GM19467 (cell line): Measurements from ENCODE around the gene CC2D1A.

Experiments
- ATAC-seq: cut with Tn5 transposase; IDR thresholded peaks from one replicate; pipeline ENCODE4 v1.9.1; 2021; ENCODE audit warnings: mild to moderate bottlenecking, moderate library complexity; ENCODE audit not compliant: unreplicated experiment

The CC2D1A gene

DNA sequence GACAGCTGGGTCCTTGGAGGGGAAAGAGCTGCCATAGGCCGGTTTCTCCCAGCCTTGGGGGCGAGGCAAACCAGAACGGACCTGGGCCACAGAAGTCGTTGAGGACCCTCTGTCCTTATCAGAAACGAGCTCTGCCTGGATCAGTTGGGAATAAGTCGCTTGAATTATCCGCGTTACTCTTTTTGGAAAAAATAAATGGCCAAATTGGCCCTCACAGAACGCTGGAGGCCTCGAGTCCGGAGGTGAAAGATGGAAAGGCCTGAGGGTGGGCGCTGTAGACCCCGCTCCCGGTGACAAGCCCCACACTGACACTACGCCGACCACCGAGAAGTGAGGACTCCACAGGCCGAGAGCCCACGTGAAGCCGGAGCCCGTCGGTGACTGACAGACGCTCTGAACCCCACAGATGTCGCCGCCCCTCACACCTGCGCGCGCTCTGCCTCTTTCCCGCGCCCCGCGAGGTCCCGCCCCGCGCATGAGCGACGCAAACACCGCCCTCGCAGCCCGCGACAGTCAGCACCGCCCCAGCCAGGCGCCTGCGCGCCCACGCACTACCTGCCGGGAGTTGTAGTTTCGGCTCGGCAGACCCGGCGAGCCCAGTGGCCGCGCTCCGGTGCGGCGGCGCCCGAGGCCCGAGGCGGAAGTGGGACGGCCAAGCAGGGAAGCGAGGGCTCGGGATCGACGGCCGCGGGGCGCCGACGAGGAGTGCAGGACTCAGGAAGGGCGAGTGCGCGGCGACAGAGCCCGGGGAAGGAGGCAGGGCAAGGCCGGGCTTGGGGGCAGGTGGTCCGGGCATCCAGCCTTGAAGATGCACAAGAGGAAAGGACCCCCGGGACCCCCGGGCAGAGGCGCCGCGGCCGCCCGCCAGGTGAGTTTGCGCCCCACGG is at the start of gene CC2D1A, which contains the start of gene BRME1:
Gene CC2D1A (plus strand): TSS at position 568 of the 887 bp plus-strand sequence. CDS start 241 bp downstream, at position 809.
Gene BRME1 (minus strand): TSS at position 484 of the 887 bp plus-strand sequence. CDS start 1,225 bp downstream, outside the sequence.
- ATAC-seq = peak; percentile 89

DNA sequence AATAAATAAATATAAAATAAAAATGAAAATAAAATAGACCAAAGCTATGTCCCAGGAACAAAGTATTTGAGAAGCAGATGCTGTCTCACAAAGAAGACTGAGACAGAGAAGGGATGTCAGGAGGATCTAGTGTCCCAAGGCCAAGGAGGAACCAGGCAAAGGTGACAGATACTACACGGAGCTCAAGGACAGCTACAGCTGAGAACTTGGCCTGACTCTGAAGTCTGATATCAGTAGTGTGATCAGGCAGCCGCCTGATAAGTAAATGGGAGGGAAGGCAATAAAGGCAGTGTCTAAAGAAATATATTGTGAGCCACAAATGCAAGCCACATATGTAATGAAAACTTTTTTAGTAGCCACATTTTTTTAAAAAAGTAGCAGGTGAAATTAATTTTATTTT is 49.5 kb upstream of the CC2D1A start:
- ATAC-seq = no peak

DNA sequence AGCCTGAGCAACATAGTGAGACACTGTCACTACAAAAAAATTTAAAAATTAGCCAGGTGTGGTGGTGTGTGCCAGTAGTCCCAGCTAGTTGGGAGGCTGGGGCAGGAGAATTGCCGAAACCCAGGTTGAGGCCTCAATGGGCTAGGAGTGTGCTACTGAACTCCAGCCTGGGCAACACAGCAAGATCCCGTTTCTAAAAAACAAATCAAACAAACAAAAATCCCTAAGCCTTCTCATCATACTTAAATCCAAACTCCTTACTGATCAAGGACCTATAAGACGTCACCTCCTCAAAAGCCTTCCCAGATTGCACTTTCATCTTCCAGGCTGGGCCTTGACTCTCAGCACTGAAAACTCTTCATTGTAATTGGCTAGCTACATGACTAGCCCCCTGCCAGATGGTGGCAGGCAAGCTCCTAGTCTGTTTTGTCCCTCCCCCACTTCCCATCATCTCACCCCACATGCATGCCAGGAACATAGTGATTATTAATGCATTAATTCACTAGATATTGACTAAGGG is 46.6 kb upstream of the CC2D1A start:
- no peak for ATAC-seq

DNA sequence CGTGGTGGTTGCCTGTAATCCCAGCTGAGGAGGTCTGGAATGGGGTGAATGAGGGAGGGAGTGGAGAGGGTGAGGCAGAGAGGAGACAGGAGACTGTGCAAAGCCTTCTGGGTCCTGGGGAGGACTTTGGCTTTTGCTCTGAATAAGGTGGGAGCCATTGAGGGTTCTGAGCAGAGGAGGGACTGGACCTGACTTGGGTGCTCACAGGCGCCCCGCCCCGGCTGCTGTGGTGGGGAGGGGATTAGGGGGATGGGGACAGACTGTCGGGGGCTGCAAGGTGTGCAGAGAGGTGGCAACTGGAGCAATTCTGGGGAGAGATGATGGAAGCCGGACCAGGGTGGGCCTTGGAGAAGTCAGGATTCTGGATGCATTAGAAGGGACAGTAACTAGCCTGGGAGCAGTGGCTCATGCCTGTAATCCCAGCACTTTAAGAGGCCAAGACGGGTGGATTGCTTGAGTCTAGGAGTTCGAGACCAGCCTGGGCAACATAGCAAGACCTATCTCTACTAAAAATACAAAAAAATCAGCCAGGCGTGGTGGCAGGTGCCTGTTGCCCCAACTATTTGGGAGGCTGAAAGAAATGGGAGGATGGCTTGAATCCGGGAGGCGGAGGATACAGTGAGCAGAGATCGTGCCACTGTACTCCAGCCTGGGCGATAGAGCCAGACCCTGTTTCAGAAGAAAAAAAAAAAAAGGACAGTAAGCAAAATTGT is 45.2 kb upstream of the CC2D1A start:
- ATAC-seq = no peak

DNA sequence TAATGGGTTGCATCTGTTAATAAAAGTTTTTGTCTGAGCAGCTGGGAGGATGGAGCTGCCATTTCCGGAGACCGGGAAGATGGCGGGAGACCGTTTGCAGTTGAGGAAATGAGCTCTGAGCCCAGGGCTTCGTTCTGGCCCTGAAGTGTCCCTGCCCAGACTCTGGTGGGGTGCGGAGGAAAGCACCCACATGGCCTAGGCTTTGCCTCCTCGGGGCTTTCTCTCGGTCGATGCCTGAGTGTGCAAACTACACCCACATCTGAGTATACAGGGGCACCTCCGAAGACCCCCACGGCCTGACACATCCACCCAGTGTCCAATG is 44.6 kb upstream of the CC2D1A start:
- no peak for ATAC-seq

DNA sequence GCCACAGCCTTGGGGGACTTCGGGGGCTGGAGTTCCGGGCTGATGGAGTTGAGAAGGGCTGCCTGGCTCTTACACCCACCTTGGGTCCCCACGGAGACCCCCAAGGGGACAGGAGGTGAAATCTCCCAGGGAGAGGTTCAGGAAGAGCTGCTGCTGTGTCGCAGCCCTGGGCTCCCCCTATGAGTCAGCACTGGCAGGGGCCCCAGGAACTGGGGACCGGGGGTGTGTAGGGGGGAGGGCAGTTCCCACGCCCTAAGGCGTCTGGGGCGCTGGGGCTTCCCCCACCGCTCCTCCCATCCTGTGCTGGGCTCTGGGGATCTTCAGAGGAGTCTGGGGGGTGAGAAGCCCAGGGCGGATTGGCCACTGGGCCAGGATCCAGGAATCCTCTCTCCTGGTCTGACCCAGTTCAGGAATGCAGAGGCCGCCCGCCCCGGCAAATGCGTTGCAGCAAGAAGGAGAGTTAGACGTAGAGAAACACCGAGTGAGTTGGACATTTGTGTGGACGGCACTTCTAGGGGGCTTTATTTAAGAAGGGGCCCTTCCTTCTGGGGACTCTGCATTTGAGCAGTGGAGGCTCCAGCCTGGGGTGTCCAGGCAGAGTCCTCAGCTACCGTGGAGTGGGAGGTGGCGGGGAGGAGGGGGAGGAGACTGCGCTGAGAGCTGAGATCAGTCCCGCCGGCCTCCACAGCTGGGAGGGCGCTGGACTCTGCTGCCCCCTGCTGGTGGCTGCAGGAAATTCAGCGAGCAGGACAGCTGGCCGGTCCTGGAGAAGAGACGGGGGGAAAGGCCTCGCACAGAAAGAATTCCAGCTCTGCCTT is 44.1 kb upstream of the CC2D1A start:
- ATAC-seq = peak; percentile 61

DNA sequence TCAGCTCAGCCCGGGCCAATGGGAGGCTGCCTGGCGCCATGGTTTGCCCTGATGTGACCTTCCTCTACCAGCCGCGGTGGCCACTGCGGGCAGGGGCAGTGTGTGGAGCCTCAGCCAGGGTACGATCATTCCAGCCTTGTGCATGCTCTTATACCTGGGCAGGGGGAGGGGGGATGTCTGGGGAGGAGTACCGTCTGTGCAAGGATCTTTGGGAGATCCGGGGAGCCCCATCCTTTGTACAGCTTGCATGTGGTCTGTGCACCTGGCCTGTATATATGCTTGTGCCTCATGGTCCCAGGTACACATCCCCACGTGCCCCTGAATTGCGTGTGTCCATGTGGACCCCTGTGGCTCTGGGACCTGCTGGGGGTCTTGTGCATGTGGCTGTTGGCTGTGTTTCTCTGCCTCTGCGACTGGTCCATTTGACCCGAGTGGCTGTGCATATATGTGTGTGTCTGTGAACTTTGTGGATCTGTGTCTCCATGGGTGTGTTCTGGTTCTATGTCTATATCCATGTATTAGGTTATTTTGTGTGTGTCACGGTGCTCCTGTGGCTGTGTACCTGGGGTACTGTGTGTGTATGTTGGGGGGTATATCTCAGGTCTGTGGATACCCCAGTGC is 41.8 kb upstream of the CC2D1A start:
- ATAC-seq = no peak

DNA sequence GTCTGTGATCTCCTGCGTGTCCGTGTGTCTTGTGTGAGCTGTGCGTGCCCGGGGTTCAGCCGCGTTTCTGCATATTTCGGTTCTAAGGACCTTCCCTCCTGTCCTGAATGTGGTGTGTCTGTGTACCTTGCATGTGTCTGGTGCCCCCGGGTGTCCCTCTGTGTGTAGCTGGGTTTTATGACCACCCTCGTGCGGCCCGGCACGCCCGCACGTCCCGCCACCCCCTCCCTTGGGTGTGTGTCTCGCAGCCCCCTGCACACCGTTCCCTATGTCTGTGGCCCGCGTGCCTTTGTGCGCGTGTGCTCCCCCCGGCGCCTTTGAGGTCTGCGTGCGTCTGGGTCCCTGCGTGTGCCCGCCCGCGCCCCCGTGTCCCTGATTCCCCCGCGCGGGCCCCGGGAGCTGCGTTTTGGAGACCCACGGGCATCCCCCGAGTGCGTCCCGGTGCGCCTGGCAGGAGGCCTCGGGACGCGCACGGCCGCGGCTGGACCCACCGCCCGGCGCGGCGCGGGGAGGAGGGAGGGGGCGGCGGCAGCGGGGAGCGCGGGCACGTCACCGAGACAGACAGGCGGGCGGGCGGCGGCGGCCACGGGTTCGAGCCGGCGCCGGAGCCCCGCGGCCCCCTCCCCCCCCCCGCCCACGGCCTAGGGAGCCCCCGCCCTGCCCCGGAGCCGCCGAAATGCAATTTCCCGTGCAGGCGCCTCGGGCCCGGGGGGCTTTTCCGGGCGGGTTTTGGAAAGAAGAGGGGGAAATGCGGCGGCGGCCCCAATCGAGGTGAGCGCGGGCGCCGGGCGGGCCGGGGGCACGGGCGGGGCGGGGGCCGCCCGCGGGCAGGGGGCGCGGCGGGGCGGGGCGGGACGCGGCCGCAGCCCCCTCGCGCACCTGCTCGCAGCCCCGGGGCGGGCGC is 41.1 kb upstream of the CC2D1A start:
- no peak for ATAC-seq

DNA sequence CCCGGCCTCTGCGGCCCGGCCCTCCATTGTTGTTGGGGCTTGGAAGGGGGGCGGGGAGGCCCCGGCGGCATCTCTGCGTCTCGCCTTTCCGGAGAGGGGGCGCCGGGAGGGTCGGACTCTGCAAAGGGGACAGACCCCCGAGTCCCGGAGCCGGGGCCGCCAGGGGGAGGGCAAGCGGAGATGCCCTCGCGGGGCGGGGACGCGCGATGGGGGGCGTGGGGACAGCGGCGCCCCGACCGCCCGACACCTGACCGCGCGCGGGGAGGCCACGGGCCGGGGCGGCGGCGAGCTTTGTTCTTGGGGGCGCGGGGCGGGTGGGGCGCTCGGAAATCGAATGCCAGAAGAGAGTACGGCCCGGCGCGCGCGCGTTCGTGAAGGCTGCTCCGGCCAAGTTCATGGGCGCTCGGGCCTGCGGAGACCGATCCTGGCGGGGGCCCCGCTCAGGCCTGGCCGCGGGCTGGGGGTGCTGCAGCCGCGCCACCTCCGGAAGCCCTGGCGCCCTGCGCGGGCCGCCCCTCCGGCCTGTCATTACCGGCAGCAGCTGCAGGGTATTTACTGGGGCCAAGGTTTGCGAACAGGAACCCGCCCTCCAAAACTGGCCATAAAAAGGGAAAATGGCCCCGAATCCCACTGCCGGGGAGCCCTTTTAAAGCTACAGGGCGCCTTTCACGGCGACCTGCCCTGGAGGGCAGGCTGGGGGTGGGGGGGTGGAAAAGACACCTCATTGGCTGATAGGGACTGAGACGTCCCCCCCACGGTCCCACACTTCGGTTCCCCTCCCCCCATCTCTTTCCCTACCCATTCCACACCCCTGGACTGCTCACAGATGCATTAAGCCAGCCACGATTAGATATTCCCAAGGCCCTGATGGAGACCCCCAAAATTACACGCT is 40.2 kb upstream of the CC2D1A start:
- ATAC-seq = no peak

DNA sequence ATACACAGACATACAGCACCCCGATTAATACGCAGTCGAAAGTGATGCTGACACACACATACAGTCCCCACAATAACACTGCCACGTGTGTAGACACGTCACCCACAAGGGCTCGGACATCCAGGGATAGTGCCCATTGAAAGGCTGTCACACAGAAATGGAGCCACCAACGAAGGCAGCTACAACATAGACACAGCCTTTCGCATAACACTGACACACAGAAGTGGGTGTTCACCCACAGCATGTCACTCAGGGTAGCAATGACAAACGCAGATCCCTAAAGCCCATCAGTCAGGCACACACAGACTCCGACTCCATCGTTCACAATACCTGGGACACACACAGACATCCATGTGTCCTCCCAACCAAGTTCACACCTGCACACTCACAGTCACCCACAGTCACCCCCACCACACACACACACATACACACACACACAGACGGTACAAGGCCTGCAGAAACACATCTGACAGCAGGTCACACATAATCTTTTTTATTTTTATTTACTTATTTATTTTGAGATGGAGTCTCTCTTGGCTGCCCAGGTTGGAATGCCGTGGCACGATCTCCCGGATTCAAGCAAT is 39.4 kb upstream of the CC2D1A start:
- no peak for ATAC-seq

DNA sequence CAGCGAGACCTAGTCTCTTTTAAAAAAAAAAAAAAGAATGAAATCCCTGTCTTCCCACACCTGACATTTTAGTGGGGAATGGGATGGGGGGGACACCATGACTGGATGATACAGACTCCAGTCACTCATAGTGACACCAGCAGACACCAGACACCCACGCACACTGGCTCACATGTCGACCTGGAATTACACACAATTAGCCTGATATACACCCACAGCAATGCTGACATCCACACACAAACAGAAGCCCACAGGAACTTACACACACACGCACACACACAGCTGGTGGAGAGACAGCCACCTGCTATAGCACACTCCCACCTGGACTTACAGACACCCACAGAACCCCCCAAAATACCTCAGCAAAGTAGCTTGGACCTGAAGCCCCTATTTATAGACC is 37.3 kb upstream of the CC2D1A start:
- no peak for ATAC-seq

DNA sequence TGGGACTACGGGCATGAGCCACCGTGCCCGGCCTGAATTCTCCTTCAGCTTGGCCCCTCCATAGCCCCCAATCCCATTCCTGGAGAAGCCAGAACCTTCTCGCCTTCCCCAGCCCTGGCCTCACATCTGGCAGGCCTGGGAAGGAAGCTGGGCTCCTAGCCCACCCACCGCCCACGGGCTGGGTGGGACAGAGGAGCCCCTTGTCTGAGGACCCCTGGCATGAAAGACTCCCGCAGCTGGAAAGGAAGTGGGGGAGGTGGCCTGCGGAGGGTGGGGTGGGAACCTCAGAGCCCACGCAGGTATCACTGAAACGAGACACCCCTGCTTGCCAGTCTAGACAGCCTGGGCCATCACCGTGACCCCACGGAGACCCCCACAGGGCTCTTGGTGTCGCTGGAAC is 36.7 kb upstream of the CC2D1A start:
- ATAC-seq = no peak

DNA sequence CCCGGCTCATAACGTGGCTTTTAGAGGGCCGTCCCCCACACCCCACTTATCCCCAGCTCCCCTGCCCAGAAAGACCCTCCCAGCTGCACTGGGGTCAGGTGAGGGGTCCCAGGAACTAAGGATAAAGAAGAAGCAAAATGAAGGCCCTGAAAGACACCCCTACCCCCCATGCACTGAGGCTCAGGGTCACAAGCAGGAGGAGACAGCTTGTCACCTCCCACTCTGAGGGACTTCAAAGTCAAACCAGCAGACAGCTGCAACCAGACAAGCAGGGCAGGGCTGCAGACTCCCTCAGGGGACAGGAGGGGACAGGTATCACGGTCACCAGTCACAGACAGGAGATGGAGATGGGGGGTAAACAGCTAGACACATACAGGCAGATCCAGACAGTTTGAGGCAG is 35.1 kb upstream of the CC2D1A start:
- ATAC-seq = no peak

DNA sequence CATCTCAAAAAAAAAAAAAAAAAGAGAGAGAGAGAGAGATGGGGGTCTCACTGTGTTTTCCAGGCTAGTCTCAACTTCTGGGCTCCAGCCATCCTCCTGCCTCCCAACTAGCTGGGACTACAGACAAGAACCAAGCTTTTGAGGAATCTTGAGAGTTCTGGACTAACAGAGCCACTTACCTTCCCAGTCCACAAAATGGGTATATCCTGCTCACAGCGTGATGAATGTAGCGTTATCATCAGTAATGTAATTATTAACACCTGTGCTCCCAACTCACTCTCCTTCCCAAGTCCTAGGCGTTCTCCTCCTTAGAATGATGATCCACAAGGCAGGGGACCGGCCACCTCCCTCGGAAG is 33.7 kb upstream of the CC2D1A start:
- no peak for ATAC-seq

DNA sequence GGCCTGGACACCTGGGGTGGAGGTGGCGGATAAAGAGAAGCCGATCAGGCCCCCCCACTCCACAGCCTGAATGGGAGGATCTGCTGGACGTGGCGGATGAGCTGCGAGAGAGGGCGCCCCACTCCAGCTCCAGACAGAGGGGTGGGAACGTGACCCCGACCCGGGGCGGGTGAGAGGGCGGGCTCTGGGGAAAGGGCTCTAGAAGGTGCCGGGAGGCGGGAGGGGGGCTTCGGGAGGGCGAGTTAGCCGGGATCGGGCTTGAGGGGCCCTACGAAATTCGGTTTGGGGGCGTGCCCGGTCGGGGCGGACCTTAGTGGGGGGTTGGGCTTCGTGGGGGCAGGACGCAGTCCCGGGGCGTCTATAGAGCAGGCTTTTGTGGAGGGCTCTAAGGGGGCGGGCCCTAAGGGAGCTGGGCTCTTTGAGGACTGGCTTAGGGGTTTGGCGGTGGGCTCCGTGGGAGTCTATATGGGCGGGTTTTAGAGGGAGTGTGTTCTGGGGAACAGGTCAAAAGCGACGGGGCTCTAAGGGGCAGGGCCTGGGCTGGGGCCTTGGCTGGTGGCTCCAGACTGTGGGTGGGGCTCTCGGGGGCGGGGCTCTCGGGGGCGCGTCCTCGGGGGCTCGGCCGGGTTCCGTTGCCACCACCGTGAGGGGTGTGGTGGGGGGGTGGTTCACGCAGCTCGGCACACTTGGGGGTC is 33.2 kb upstream of the CC2D1A start:
- ATAC-seq = no peak

DNA sequence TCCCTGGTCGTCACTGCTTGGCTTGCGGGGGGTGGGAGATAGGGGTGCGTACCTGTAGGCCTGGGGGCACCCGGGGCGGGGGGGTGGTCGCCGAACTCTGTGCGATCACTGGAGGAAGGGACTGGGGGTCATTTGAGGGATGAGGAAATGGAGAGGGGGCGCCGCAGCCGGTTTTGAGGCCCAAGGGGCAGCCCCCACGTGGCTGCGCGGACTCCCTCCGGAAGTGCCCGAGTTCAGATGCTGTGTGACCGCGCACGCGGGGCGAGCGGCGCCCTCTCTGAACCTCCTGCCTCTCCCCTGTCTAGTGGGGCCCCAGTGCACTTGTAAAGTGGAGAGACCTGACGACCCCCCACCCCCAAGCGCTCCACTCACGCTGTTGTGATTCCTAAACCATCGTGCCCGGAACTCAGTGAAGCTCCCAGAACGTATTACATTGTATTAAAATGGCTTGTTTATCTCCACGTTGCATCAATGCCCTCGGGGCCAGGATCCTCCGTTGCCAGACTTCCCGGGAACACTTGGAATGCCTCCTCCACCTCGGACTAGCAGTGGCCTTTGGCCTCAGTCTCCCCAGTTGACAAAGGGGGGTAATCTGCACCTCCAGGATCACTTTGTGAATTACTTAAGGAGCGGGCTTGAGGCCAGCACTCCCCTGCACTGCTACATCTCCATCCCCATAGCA is 32.0 kb upstream of the CC2D1A start:
- ATAC-seq = no peak

DNA sequence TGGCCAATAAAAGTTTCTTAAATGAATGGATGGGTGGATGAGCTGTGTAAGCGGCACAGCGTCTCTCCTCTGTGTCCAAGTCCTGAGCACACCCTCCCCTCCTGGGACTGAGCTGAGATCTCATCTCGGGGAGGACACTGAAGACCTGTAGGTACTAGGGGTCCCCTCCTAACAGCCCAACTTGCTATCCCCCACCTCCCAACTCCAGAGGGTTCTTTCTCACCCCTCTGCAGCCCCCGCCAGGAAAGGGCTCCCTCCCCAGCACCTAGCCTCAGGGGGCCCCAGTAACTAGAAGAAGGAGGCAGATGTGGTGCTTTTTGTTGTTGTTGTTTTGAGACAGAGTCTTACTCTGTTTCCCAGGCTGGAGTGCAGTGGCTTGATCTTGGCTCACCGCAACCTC is 30.2 kb upstream of the CC2D1A start:
- ATAC-seq = no peak
